HL-60 (cell line): Measurements from ENCODE around the gene NDE1.
A peak's percentile ranks its signal among the peaks of the same experiment; 100 is the strongest.
"Not testable (repeated sequence)": the region's sequence is repeated elsewhere in the genome, so short reads cannot be mapped to it uniquely, and the experiment has no call there.

Source experiments
- DNase-seq, 2 experiments: peaks; one replicate each; pipeline ENCODE4 v3.0.0-alpha.2; 2010 to 2020; ENCODE audit warnings: low read depth in 1 of 2, low spot score in 1 of 2
- H3K27ac ChIP-seq: fragments of 250-450 bp; sonication (Bioruptor Pico); replicated peaks from 2 replicates; pipeline ENCODE4 v1.5.1; 2020; ENCODE audit warnings: mild to moderate bottlenecking, moderate library complexity
- H3K27me3 ChIP-seq: fragments of 250-450 bp; sonication (Bioruptor Pico); 2 replicates; pipeline ENCODE4 v1.5.1; 2021; ENCODE audit warnings: mild to moderate bottlenecking, moderate library complexity; ENCODE audit not compliant: insufficient read depth, poor library complexity, severe bottlenecking
- H3K4me3 ChIP-seq: replicated peaks from 2 replicates; pipeline ENCODE4 v1.5.1; 2011; ENCODE audit warnings: mild to moderate bottlenecking, control low read depth, low read length; ENCODE audit not compliant: insufficient read depth
- CTCF ChIP-seq: IDR thresholded peaks from one replicate; pipeline ENCODE4 v1.5.1; 2011; ENCODE audit warnings: low read length, control low read depth, inconsistent platforms; ENCODE audit not compliant: insufficient read depth
- GABPA ChIP-seq: IDR thresholded peaks from 2 replicates; pipeline ENCODE4 v1.6.1; 2012; ENCODE audit warnings: low read depth
- POLR2AphosphoS5 ChIP-seq: IDR thresholded peaks from 2 replicates; pipeline ENCODE4 v1.6.1; 2012; ENCODE audit warnings: low read depth
- REST ChIP-seq: IDR thresholded peaks from 2 replicates; pipeline ENCODE4 v1.6.1; 2012; ENCODE audit warnings: low read depth; ENCODE audit not compliant: insufficient replicate concordance
- SPI1 ChIP-seq: IDR thresholded peaks from 2 replicates; pipeline ENCODE4 v1.6.1; 2012; ENCODE audit warnings: low read depth, mild to moderate bottlenecking, borderline replicate concordance

NDE1 gene

GRCh38 chr16:15643048-15643945 is 6.7 kb upstream of the NDE1 start, which contains the start of gene MARF1:
MARF1 (minus strand) TSS chr16:15643154; CDS start chr16:15639233, 3,921 bp downstream.
- Histone ChIP-seq H3K4me3 (peak within 1 kb of the TSS; percentile 99), H3K27ac (peak within 1 kb of the TSS; percentile 97), H3K27me3 (no peaks in the 10 kb centered on the region)
- peak; percentile 86 to 97 for DNase-seq
- peak; percentile 23 for TF ChIP-seq REST
- peak; percentile 82 for TF ChIP-seq POLR2AphosphoS5
- TF ChIP-seq SPI1: peak; percentile 74
- peak; percentile 24 for TF ChIP-seq CTCF
- TF ChIP-seq GABPA: peak; percentile 78

- peak in 1 of 2 experiments; percentile 25 for DNase-seq
- Histone ChIP-seq H3K4me3 (peak overlapping the region; percentile 99), H3K27ac (peak overlapping the region; percentile 97), H3K27me3 (no peaks in the 10 kb centered on the region)
- TF ChIP-seq REST: no peak
- TF ChIP-seq GABPA: no peak
- TF ChIP-seq CTCF: no peak
- TF ChIP-seq SPI1: no peak
- no peak for TF ChIP-seq POLR2AphosphoS5
Measured at GRCh38 chr16:15643946-15644250, 6.1 kb upstream of the NDE1 start.

GRCh38 chr16:15644267-15644961 is 5.6 kb upstream of the NDE1 start:
- no peaks in the 10 kb centered on the region for H3K27me3 ChIP-seq
- TF ChIP-seq CTCF (no peak), POLR2AphosphoS5 (no peak), REST (no peak), SPI1 (no peak), GABPA (no peak)
- no peak overlapping the region for H3K4me3 ChIP-seq
- H3K27ac ChIP-seq: peak overlapping the region; percentile 97
- DNase-seq: no peak

- H3K27ac ChIP-seq, H3K4me3 ChIP-seq, H3K27me3 ChIP-seq: not testable (repeated sequence)
- peak in 1 of 2 experiments; percentile 48 for DNase-seq
Measured at GRCh38 chr16:15644962-15645465, 5.0 kb upstream of the NDE1 start.

- not testable (repeated sequence) for DNase-seq, H3K27ac ChIP-seq
Measured at GRCh38 chr16:15646557-15647293, 3.3 kb upstream of the NDE1 start.

More at GRCh38 chr16:15646557-15647293, 3.3 kb upstream of the NDE1 start:
- H3K27me3 ChIP-seq, H3K4me3 ChIP-seq: not testable (repeated sequence)
